Smooth muscle cell (in vitro differentiated cells): ENCODE data around the gene GPATCH8. TPM values are rescaled to one million over a fixed set of nuclear protein-coding genes. Genes with fewer than 3 reads are reported as not detected.

ENCODE experiments used
- DNase-seq: peaks from one replicate; lab custom pipeline; 2025; ENCODE audit not compliant: unreplicated experiment; lab: John Stamatoyannopoulos, UW
- H2AFZ ChIP-seq: fragments of 200-600 bp; sonication (generic); 2 replicates; pipeline ENCODE4 v1.6.0; 2016; ENCODE audit warnings: antibody characterized with exemption, low read depth, mild to moderate bottlenecking
- H3F3A ChIP-seq: fragments of 200-600 bp; sonication (generic); 2 replicates; pipeline ENCODE4 v1.6.0; 2017; ENCODE audit warnings: antibody characterized with exemption, low read depth
- H3K27ac ChIP-seq: fragments of 200-600 bp; sonication (generic); 2 replicates; pipeline ENCODE4 v1.5.1; 2016; ENCODE audit warnings: low read depth, mild to moderate bottlenecking
- H3K27me3 ChIP-seq: fragments of 200-600 bp; sonication (generic); 2 replicates; pipeline ENCODE4 v1.6.1; 2016; ENCODE audit warnings: low read depth, mild to moderate bottlenecking
- H3K36me3 ChIP-seq: fragments of 200-600 bp; sonication (generic); 2 replicates; pipeline ENCODE4 v1.5.1; 2016; ENCODE audit warnings: low read depth
- H3K4me1 ChIP-seq: fragments of 200-600 bp; sonication (generic); 2 replicates; pipeline ENCODE4 v1.5.1; 2016; ENCODE audit warnings: low read depth
- H3K4me2 ChIP-seq: fragments of 200-600 bp; sonication (generic); 2 replicates; pipeline ENCODE4 v1.6.0; 2016; ENCODE audit warnings: mild to moderate bottlenecking
- H3K4me3 ChIP-seq: fragments of 200-600 bp; sonication (generic); 2 replicates; pipeline ENCODE4 v1.5.1; 2016; ENCODE audit warnings: mild to moderate bottlenecking
- H3K79me2 ChIP-seq: fragments of 200-600 bp; sonication (generic); 2 replicates; pipeline ENCODE4 v1.6.0; 2016; ENCODE audit warnings: low read depth, mild to moderate bottlenecking
- H3K9ac ChIP-seq: fragments of 200-600 bp; sonication (generic); 2 replicates; pipeline ENCODE4 v1.6.0; 2016; ENCODE audit warnings: low read depth
- H3K9me3 ChIP-seq: fragments of 200-600 bp; sonication (generic); replicated peaks from 2 replicates; pipeline ENCODE4 v1.5.1; 2016; ENCODE audit warnings: low read depth
- H4K20me1 ChIP-seq: fragments of 200-600 bp; sonication (generic); 2 replicates; pipeline ENCODE4 v1.6.0; 2016; ENCODE audit warnings: low read depth
- CTCF ChIP-seq: fragments of 200-600 bp; sonication (generic); IDR thresholded peaks from 2 replicates; pipeline ENCODE4 v1.5.1; 2017; ENCODE audit warnings: borderline replicate concordance, mild to moderate bottlenecking, antibody characterized with exemption; ENCODE audit not compliant: insufficient read depth, poor library complexity, severe bottlenecking
- WGBS: methylation state at CpG from one replicate; pipeline ENCODE4 v1.1.7; 2016; ENCODE audit warnings: low lambda C conversion rate; 5-methylcytosine and 5-hydroxymethylcytosine counted together
- polyA plus RNA-seq: library from polyadenylated mRNA; unstranded; fragments of >200 nt; fragmentation: Nextera tagmentation; extraction: Ambion mirVana; gene quantifications from 2 replicates; pipeline ENCODE4 v1.2.1, GENCODE V29; 2016
- total RNA-seq: library from RNA; depleted of rRNA; stranded (reverse); fragments of >200 nt; gene quantifications from 2 replicates; pipeline ENCODE4 v1.2.3, GENCODE V29; 2014

GPATCH8 gene
- total and polyA plus RNA-seq, 2 experiments from 2014 or later = 17.6 to 25.0 TPM

- Histone ChIP-seq H3K9ac (no peak overlapping the region), H3K79me2 (no peaks in the 10 kb centered on the region), H3K9me3 (no peaks in the 10 kb centered on the region), H3K27me3 (no peaks in the 10 kb centered on the region), H3K27ac (no peak overlapping the region), H3K4me1 (no peaks in the 10 kb centered on the region), H2AFZ (no peak overlapping the region), H3K4me3 (no peak overlapping the region), H3K36me3 (no peaks in the 10 kb centered on the region), H4K20me1 (no peaks in the 10 kb centered on the region), H3F3A (no peaks in the 10 kb centered on the region), H3K4me2 (no peak overlapping the region)
- 95% methylated on average over 5 of the region's 5 CpGs for WGBS
- TF ChIP-seq CTCF = no peak
- no peak for DNase-seq
These were observed 100.5 kb downstream of the GPATCH8 start for GRCh38 chr17:44402564-44403172.

- DNase-seq = no peak
- WGBS = 94% methylated on average over 3 of the region's 3 CpGs
These were observed 102.9 kb downstream of the GPATCH8 start for GRCh38 chr17:44400226-44400847.

GRCh38 chr17:44398692-44399691 lies 104.2 kb downstream of the GPATCH8 start:
- 96% methylated on average over 41 of the region's 41 CpGs for WGBS
- no peak overlapping the region for H3K4me2 ChIP-seq
- H3K9ac ChIP-seq = no peak overlapping the region
- no peaks in the 10 kb centered on the region for H3F3A ChIP-seq
- H3K4me3 ChIP-seq = no peak overlapping the region
- no peak for DNase-seq
- no peaks in the 10 kb centered on the region for H3K79me2 ChIP-seq
- no peak overlapping the region for H3K27ac ChIP-seq
- no peaks in the 10 kb centered on the region for H3K9me3 ChIP-seq
- H3K4me1 ChIP-seq = no peaks in the 10 kb centered on the region
- no peak for TF ChIP-seq CTCF
- H4K20me1 ChIP-seq = no peaks in the 10 kb centered on the region
- H3K36me3 ChIP-seq = no peaks in the 10 kb centered on the region
- no peaks in the 10 kb centered on the region for H3K27me3 ChIP-seq
- H2AFZ ChIP-seq = no peak overlapping the region

More at GRCh38 chr17:44400226-44400847, 102.9 kb downstream of the GPATCH8 start:
- Histone ChIP-seq H3K27ac (no peak overlapping the region), H3F3A (no peaks in the 10 kb centered on the region), H3K4me2 (no peak overlapping the region), H2AFZ (no peak overlapping the region), H3K79me2 (no peaks in the 10 kb centered on the region), H3K27me3 (no peaks in the 10 kb centered on the region), H3K4me3 (no peak overlapping the region), H3K4me1 (no peaks in the 10 kb centered on the region), H4K20me1 (no peaks in the 10 kb centered on the region), H3K9ac (no peak overlapping the region), H3K9me3 (no peaks in the 10 kb centered on the region), H3K36me3 (no peaks in the 10 kb centered on the region)
- peak; percentile 38 for TF ChIP-seq CTCF
